Effector CD4-positive, alpha-beta T cell (primary cell): ENCODE results near the gene PAPPA2.
"Not testable (repeated sequence)": the region's sequence is repeated elsewhere in the genome, so short reads cannot be mapped to it uniquely, and the experiment has no call there.

Source experiments
- DNase-seq: peaks from one replicate; pipeline ENCODE4 v3.0.0-alpha.2; 2020

PAPPA2 gene

DNA sequence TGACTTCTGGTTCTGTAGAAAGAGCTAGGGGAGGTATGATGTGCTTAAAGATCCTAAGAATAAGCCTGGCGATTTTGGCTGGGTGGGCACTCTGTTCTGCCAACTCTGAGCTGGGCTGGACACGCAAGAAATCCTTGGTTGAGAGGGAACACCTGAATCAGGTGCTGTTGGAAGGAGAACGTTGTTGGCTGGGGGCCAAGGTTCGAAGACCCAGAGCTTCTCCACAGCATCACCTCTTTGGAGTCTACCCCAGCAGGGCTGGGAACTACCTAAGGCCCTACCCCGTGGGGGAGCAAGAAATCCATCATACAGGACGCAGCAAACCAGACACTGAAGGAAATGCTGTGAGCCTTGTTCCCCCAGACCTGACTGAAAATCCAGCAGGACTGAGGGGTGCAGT, 93.3 kb downstream of the PAPPA2 start:
- DNase-seq, result no peak

DNA sequence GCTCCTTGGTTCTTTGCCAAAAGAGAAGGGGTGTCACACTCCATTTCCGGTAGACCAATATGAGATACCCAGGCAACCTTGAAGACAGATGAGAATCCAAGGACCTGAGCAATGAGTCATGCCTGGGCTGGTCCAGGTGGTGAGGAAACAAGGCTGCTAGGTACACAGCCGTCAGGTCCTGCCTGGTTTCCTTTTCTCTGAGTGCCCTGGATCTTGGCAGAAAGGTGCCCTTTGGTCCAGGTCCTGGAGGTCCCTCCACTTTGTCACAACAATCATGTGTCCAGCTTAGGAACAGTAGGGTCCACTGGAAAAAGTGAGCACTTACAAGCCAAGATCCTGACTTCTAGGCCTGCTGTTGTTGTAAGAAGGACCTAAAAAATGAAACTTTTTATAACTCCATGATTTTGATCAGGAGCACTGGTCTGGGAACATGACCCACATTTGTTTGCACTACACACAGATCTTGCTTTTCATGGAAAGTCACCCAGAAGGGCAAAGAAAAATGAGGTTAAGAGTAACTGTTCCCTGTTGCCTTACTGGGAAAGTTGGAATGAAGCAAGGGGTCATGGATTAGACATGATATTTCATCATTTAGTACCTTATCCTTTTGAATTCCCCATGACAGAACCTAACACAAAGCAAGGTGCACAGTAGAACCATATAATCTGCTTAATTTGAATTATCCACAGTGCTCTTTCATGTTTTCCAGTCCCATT, 94.7 kb downstream of the PAPPA2 start:
- no peak for DNase-seq

DNA sequence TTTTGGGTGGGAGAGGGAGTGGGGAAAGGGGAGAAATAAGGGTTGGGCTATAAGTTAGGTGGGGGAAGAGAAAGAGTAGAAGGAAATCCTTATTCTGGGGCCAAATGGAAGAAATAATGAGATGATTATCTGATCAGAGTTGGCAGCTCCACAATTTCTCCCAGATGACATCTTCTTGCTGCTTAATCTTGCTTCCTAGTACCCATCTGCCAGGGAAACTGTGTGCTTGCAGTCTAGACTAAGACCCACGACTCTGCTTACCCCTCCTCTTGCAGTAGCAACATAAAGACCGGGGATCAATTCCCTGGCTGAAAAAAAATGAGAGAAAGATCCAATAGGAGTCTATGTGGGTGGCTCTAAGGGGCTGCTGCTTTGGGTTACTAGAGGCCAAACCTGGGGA, 95.6 kb downstream of the PAPPA2 start:
- DNase-seq, result no peak

GRCh38 chr1:176559474-176559873, 96.5 kb downstream of the PAPPA2 start:
- no peak for DNase-seq

DNA sequence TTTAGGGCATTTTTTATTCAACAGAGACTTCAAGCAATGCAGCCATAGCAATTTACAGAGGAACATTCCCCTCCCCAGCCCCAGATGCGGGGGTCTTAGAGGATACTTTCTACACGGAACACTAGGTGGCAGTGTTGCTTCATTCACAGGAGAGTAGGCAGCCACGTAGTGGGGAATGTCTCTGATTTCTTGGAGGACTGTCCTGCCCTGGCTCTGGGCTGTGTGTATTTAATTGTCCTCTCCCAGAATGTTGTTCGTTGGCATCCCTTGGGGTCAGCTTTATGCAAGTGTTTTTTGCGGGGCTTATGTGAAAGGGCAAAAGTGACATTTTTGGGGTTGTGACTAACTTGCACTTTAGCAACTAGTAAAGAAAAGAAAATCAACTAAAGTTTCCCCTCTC, 96.9 kb downstream of the PAPPA2 start:
- DNase-seq, result no peak

GRCh38 chr1:176560681-176561080, 97.7 kb downstream of the PAPPA2 start:
- DNase-seq, result no peak

- DNase-seq, result not testable (repeated sequence)
These were observed 98.8 kb downstream of the PAPPA2 start for GRCh38 chr1:176561761-176562160.

- no peak for DNase-seq
These were observed 103.3 kb downstream of the PAPPA2 start for GRCh38 chr1:176566004-176566975.

DNA sequence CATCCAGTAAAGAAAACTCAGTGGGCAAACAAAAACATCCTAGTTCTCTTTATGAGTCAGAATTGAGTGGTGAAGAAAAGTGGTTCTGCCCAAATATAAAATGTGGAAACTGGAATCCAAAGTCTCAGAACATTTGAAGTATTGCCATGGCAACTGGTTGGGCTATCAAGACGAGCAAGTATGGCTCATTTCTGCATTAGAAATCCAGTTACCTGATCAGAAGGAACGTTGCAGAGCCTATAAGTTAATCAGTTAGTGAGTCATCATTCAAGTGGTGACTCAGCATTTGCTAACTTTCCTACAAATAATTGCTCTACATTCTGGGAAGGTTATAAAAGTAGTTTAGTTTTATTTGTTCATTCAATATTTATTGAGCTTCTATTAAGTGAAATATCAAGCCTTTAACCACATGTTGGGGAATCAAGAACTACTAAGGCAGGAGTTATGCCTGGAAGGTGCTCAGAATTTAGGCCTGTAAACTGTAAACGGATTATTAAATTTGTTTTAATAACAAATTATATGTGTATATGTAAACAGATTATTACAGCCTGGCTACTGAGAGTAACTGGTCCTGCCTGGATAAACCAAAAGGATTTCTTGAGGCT, 104.3 kb downstream of the PAPPA2 start:
- no peak for DNase-seq

- no peak for DNase-seq
These were observed 105.2 kb downstream of the PAPPA2 start for GRCh38 chr1:176568185-176568584.

- no peak for DNase-seq
These were observed 111.8 kb downstream of the PAPPA2 start for GRCh38 chr1:176574756-176575155.

- no peak for DNase-seq
These were observed 113.0 kb downstream of the PAPPA2 start for GRCh38 chr1:176575991-176576390.

DNA sequence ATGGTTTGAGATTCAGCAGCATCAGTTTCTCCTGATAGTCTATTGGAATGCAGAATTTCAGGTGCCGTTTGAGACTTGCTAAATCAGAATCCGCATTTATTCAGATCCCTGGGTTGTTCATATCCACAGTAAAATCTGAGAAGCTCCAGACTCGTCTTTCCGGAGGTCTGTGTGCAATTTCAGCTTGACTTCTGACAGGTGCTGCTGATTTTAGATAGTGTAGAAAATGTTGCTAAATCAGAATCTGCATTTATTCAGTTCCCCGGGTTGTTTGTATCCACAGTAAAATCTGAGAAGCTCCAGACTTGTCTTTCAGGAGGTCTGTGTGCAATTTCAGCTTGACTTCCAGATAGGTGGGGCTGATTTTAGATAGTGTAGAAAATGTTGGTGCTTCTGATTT, 113.7 kb downstream of the PAPPA2 start:
- no peak for DNase-seq

DNA sequence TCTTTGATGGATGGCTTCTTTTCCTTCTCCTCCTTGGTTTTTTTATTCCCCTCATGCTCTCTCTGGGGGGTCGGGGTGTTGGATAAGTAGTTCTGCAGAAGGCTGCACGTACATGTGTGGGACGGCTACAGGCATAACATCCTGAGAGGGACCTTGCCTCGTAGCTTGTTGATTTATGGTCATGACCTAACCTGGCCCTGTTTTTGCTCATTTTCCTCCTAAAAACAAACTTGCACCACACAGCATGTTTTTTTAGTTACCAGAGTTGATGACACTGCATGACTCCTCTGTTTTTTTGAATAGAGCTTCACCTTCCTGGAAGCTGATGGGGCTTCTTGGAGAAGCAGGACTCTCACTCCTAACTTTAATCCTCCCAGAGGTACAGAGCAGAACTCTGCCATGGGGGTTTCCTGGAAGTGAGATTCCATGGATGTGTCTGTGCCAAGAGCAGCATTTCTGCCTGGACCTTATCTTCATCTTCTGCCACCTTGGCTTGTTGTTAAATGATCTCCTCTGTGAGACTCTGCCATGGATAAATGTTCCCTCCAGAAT, 114.7 kb downstream of the PAPPA2 start:
- DNase-seq, result no peak

GRCh38 chr1:176579087-176579486, 116.1 kb downstream of the PAPPA2 start:
- no peak for DNase-seq

GRCh38 chr1:176595217-176595616, 132.2 kb downstream of the PAPPA2 start:
- DNase-seq, result no peak

DNA sequence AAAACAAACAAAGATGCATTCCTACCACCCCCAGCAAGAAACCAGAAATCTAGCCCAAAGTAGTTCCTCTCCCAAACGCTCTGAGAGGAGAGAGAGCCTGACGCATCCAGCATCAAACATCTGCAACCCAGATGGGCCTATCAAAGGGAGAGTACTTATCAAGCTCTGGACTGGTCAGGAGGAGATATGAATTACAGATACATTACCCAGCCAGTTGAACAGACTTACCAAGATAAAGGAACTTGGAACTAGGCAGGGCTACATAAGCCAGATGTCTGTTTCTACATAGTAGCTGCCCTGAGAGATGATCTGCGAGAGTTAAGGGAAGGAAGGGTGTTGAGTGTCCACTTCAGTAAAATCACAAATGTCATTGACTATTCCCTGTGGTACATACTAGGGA, 138.4 kb downstream of the PAPPA2 start:
- no peak for DNase-seq

DNA sequence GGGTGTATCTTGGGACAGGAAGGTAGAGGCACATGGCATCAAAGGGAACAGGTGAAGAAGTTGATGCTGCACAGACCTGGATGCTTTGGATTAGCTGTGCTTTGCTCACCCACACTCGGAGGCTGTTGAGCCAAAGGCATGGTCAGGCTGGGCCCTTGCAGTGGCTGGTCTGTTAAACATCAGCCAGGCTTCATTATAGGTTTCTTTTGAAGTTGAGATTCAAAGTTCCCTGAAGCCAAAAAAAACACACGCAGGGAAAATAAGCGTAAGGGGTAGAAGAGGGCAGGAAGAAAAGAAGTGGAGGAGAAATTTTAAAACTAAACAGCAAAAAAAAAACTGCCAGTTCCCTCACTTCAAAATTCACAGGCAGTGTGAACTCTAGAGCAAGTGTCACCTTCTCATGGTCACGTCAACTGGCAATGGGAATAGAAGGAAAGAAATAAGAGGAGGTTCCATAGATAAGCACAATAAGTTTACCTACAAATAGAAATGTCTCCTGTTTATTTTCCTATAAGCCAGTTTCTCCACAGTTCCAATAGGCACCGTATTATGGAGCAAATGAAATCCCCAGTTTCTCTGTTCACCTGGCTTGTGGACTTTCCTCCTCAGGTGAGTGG, 139.5 kb downstream of the PAPPA2 start:
- DNase-seq, result no peak

DNA sequence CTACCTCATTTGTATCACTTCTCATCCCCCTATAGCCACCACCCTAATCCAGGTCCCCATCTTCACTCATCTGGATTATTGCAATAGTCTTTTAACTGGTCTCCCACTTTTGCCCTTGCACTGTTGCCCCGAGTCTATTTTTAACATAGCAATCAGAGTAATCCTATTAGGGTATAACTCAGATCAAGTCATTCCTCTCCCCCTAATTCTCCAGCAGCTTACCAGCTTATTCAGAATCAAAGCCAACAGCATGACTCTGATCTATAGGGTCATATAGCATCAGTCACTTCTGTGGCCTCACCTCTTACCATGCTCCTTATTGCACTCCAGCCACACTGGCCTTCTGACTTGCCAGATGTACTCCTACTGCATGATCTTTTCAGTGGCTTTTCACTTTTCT, 140.7 kb downstream of the PAPPA2 start:
- DNase-seq, result no peak

DNA sequence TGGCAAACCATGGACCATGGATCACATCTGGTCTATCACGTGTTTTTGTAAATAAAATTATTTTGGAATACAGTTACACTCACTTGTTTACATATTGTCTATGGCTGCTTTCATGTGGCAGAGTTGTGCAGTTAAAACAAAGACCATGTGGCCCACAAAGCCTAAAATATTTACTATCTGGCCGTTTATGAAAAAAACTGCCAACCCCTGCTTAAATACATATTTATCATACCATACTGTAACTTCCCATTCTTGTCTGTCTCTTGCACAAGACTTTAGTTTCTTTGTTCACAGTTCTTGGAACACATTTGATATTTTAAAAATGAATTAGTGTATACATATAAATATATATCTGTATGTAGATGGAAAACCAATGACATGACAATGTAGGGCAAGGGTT, 141.5 kb downstream of the PAPPA2 start:
- DNase-seq, result no peak

DNA sequence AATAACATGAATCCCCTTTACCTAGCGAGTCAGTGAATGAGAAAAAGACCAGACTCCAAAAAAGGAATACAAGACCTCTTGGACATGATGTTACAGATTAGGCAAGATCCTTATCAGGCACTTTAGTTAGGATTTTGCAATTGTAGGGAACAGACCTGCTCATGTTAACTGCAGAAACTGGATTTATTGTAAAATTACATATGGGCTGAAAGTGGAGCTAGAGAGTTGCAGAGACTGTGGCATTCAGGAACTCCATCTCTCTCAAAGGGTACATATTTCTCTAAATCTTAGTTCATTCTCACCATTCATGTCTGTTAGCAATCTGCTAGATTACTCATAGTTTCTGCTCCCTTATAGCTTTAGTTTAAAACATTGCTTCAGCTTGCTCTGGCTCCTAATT, 142.2 kb downstream of the PAPPA2 start:
- DNase-seq, result no peak

GRCh38 chr1:176609556-176610408, 146.8 kb downstream of the PAPPA2 start:
- DNase-seq, result no peak
